ENCODE measurements around the gene SLC17A8.
"Not testable (repeated sequence)": the region's sequence is repeated elsewhere in the genome, so short reads cannot be mapped to it uniquely, and the experiment has no call there.

The SLC17A8 gene

GRCh38 chr12:100427078-100427477, 70.2 kb downstream of the SLC17A8 start:
- no peak for DNase-seq (ENCODE audit: low spot score)

- not testable (repeated sequence) for DNase-seq (ENCODE audit: low spot score)
These were observed 73.4 kb downstream of the SLC17A8 start for GRCh38 chr12:100430251-100430650.

DNA sequence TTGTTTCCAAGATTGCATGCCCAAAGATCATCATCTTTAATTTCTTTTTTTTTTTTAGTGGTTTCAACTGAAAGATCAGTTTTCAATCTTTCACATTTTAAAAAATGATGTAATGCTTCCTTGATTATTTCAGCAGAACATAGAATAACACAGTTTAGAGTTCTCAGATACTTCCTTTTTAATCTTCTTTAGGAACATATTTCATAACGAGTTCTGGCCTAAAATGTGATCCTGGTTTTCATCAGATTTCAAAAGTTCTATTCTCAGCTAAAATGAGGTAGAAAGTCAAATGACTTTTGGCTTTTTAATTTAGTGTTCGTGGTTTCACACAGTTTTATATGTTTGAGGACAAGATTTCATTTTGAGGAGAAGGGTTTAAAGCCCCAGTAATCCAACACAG, 76.8 kb downstream of the SLC17A8 start:
- DNase-seq (ENCODE audit: low spot score): no peak

DNA sequence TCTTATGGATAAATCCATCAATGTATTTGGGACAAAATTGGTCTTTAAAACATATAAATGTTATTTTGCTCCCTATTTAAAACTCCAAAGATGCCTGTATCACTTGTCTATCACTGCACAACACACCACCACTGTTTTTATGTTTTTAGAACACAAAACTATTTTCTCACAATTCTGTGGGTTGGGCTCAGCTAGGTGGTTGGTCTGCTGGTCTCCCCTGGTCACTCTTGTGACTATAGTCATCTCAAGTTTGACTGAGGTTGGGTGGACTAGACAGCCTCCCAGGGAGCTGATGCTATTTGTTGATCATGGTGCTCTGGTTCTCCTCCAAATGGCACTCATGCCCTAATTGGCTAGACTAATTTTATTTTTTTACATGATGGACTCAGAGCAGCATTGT, 77.3 kb downstream of the SLC17A8 start:
- no peak for DNase-seq (ENCODE audit: low spot score)

GRCh38 chr12:100435957-100436356, 79.1 kb downstream of the SLC17A8 start:
- no peak for DNase-seq (ENCODE audit: low spot score)

GRCh38 chr12:100437038-100437841, 80.4 kb downstream of the SLC17A8 start:
- no peak for DNase-seq (ENCODE audit: low spot score)

DNA sequence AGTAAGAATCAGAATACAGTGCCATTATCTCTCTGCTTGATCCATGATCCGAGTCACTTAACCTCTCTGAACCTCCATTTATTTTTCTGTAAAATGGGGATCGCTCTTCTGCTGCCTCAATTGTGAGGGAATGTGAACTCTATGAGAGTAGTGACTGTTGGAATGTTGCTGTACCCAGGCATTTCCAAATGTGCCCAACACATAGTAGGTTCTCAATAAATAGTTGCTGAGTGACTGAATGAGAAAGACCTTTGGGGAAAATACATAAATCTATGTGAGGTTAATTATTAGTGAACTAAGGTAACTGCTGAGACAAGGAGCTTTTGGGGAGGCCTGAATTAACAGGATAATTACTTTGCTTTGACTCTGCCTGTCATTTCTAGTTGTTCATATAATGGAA, 82.9 kb downstream of the SLC17A8 start:
- DNase-seq (ENCODE audit: low spot score): no peak

DNA sequence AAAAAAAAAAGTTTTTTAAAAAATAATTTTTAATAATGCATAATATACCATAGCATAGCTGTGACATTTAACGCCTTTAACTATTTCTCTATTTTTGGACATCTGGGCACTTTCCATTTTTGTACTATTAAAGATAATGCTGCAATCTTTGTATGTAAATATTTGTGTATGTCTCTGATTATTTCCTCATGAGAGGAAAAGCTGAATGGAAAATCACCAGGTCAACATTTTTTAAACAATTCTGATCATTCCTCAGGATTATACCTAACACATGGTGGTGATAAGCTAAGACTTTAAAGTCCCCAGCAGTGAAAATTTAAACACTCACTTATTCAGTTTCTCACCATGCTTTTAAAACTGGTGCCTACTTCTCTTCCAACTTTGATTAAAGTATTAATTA, 85.5 kb downstream of the SLC17A8 start:
- DNase-seq (ENCODE audit: low spot score): no peak

DNA sequence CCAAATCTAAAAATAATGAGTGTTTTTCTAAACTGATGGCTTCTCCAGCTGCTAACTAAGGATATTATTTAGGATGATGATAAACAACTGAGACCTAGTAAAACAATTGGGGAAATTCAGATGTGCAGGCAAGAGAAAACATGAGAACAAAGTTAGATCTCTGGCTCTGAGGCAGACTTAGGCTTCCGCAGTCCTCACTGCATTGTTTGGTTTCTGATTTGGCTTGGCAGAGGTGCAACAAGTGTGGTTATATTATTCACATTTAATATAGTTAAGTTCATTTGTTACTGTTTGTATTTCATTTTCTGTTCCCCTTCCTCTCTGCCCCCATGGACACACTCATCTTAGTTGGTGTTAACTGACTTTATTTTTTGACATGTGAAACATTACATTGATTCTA, 86.6 kb downstream of the SLC17A8 start:
- no peak for DNase-seq (ENCODE audit: low spot score)

DNA sequence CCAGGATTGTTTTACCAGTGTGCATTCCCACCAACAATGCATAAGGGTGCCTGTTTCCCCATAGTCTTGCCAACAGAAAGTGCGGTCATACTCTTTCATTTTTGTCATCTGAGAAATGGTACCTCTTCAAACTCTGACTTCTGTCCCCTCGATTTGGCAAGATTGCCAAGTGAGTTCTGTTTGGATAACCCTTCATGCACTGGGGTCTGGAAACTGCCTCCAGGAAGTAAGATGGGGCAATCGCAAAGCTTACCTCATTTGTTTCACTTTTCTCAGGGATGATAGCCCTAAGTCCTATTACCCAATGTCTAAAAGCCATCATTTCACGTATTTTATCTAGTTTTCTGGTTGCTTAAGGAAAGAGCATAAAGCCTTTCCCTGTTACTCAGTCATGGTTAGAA, 88.2 kb downstream of the SLC17A8 start:
- no peak for DNase-seq (ENCODE audit: low spot score)

DNA sequence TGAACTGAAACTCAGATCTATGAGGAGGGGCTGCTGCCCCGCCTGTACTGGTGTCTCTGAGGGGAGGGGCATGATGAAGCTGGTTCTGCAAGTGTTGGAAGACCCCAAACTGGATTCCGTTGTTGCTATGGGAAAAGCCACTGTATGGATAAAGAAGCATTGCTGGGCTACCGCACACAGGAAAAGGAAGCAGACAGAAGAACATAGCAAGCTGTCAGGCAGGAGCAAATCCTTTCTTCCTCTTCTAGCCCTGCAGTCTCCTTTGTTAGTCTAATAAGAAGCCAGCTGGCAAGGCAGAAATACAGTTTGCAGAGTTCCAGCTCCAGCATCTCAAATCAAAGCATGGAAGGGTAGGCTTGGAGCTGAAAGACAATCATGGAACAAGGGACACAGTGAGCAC, 90.5 kb downstream of the SLC17A8 start:
- no peak for DNase-seq (ENCODE audit: low spot score)

DNA sequence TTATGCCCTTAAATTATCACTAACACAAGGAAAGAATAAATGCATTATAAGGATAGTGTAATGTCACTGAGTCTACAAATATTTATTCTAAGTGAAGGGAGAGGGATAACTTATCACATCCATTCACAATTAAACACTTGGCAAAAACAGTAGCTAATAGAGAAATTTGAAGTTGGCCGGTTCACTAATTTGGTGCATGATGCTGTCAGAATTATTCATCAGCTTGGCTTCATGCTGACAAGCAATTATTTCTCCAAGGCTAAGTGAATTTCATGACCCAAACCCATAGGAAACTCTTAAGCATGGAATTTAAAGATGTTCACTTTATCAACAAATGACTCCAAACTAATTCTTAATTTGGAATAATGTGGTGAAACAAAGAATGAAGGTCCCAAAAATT, 91.8 kb downstream of the SLC17A8 start:
- DNase-seq (ENCODE audit: low spot score): no peak

DNA sequence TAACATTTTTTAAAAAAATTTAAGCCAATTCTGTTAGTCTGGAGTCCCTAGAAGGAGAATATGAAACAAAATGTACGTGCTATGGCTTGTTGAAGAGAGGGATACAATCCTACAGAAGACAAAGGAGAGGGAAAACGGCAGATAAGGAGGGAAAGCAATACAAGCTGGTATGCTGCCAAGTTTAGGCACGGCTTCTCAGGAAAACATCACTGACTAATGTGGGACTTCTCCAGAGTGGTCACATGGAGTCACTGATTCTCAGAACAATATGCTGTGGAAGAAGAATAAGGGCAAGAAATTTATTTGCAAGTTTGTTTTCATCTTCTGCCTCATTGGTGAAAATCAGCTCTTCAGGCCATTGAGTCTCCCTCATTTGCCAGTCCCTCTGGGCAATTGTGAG, 93.9 kb downstream of the SLC17A8 start:
- no peak for DNase-seq (ENCODE audit: low spot score)

DNA sequence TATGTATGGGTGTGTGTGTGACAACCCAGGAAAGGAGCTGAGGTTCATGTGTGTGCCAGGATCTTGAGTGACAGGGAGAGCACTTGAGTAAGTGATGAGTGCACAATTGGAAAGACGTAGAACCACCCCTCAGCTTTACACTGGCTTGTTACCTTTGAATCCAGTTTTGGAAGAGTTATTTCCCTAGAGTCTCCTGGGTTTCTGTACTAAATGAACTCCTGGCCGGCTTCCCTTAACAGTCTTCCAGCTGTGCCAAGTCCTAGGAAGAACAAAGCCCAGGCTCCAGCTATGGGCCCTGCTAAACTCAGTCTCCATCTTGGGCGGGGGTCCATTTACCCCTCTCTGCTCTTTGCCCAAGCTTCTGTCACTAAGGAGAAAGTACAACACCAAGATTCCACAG, 97.1 kb downstream of the SLC17A8 start:
- DNase-seq (ENCODE audit: low spot score): no peak

GRCh38 chr12:100455896-100456295, 99.0 kb downstream of the SLC17A8 start:
- DNase-seq (ENCODE audit: low spot score): no peak

GRCh38 chr12:100458191-100458590, 101.3 kb downstream of the SLC17A8 start:
- no peak for DNase-seq (ENCODE audit: low spot score)

- DNase-seq (ENCODE audit: low spot score): no peak
These were observed 103.8 kb downstream of the SLC17A8 start for GRCh38 chr12:100460702-100461101.

DNA sequence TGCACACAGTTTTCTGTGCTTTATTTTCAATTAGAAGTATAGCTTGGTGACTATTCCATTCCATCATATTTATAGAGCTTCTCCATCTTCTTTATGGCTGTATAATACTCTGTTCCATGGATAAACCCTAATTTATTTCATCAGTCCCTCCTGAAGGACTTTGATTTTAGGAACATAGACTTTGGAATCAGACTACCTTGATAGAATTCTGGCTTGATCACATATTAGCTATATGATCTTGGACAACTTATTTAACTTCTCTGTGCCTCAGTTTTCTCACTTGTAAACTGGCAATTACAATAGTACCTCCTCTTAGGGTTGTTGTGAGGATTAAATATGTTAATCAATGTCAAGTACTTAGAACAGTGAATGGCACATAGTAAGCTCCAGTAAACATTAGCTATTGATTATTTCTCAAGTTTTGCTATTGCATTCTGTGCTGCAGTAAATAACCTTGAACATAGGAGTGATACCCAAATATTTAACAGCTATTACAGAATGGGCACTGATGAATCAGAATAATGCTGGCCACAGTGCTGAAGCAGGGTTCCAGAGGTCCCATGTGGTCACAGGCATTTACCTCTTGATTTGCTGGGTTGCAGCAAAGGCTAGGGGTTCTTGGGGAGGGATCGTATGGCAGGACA, 104.6 kb downstream of the SLC17A8 start:
- no peak for DNase-seq (ENCODE audit: low spot score)

GRCh38 chr12:100463661-100464060, 106.8 kb downstream of the SLC17A8 start:
- no peak for DNase-seq (ENCODE audit: low spot score)

DNA sequence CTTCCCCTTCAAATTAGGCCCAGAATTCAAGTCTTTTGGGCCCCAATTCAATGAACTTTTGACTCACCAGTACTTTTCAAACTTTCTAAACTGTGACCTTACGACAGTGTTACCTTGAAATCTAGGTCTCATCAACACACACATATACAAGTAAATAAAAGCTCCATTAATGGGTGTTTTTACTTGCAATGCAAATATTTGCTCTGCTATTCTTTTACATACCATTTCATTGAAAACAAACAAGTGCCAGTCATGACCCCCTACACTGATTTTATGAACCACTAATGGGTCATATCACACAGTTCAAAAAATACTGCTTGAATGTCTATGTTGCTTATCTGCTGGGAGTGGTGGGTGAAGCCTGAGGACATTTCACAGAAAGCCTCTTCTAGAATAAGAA, 107.7 kb downstream of the SLC17A8 start:
- DNase-seq (ENCODE audit: low spot score): no peak

GRCh38 chr12:100468126-100468525, 111.3 kb downstream of the SLC17A8 start:
- DNase-seq (ENCODE audit: low spot score): no peak
